Hematopoietic multipotent progenitor cell (in vitro differentiated cells): ENCODE measurements around the gene MNT. TPM values are rescaled to one million over a fixed set of nuclear protein-coding genes. Genes with fewer than 3 reads are reported as not detected.

ENCODE experiments used
- DNase-seq, 3 donors: peaks; one replicate each; pipeline ENCODE4 v3.0.0-alpha.2; 2011 to 2015; ENCODE audit warnings: low read depth in 2 of 3, low spot score in 2 of 3
- small RNA-seq: library from RNA; depleted of rRNA; stranded (forward); fragments of <200 nt; gene quantifications from one replicate; pipeline ENCODE3, GENCODE V24; 2012
- total RNA-seq: library from RNA; depleted of rRNA; stranded (reverse); fragments of >200 nt; gene quantifications from one replicate; pipeline ENCODE4 v1.2.3, GENCODE V29; 2012

Gene MNT
- total RNA-seq, 1 donor: 23.4 TPM

GRCh38 chr17:2336852-2337543 is 63.9 kb downstream of the MNT start, which contains the start of gene SGSM2:
Gene SGSM2, plus strand, starts transcription at chr17:2337501. Its CDS starts 188 bp downstream, at chr17:2337689.
- DNase-seq: peak; percentile 38 to 79 (median 68)

GRCh38 chr17:2336215-2336851 is 64.5 kb downstream of the MNT start, which contains the start of gene TSR1:
Gene TSR1, minus strand, starts transcription at chr17:2336457. Its CDS starts 30 bp downstream, at chr17:2336427.
- DNase-seq: peak; percentile 72 to 89 (median 87)

GRCh38 chr17:2335726-2336214 is 65.1 kb downstream of the MNT start:
- DNase-seq: no peak

Small RNAs within 50 kb of the gene (small RNA-seq; reads per million reads assigned to genes)
- gene AC006435.3 (not detected), gene AC006435.4 (not detected)

Other genes with a start within 250 kb of the MNT start
- gene SMG6, start 97.3 kb downstream of the MNT start, total RNA-seq: 27.5 TPM
- 7.5 TPM for gene SRR, start 97.1 kb downstream of the MNT start, total RNA-seq
- gene TSR1, start 64.6 kb downstream of the MNT start, total RNA-seq: 37.7 TPM
- 72.2 TPM for gene SGSM2, start 63.6 kb downstream of the MNT start, total RNA-seq
- gene METTL16, start 110.8 kb upstream of the MNT start, total RNA-seq: 14.0 TPM
- gene PAFAH1B1, start 192.6 kb upstream of the MNT start, total RNA-seq: 44.7 TPM